Measurements from ENCODE around the gene OGFOD1.

- TF ChIP-seq POLR2A (IDR thresholded peaks at IDR 0.05), result no peak
- no peak for TF ChIP-seq CTCF (IDR thresholded peaks at IDR 0.05)
Observed at GRCh38 chr16:56520251-56520577, 68.9 kb downstream of the OGFOD1 start.
